Astrocyte of the cerebellum (primary cell): ENCODE results near the gene SPRYD4.

Experiments used
- DNase-seq: peaks from one replicate; pipeline ENCODE4 v3.0.0-alpha.2; 2011; ENCODE audit warnings: low read depth
- H3K4me3 ChIP-seq: 2 replicates; pipeline ENCODE4 v1.5.1; 2011; ENCODE audit warnings: mild to moderate bottlenecking, low read depth, low read length, moderate library complexity
- in situ Hi-C: cut with HindIII; loops from 2 replicates; pipeline ENCODE4 v1.10.0; 2017; ENCODE audit warnings: low sequenced_read_pairs
- TF ChIP-seq, protein P1 (sequence below): IDR thresholded peaks from 2 replicates; pipeline ENCODE4 v1.5.1; 2012; ENCODE audit warnings: low read length, low read depth, moderate library complexity, mild to moderate bottlenecking; ENCODE audit errors: missing control alignments

Gene SPRYD4

DNA sequence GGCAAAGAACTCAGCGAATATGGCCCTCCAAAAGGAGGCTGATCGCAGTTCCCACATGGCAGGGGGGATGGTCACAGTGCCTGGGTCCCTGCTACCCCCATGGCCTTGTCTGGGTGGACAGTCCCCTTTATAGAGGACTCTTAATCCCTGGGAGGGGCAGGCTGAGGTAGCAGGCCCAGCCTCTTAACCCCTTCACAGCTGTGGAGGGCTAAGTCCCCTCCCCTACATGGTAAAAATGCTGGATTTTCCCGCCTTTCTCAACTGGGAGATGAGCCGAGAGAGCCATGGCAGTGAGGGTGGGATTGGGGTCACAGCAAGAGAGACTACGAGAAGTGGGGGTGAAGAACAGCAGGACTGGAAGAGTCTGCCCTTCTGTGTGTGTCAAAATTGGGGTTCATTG lies 13.8 kb upstream of the SPRYD4 start, which contains the start of gene MIP:
Gene MIP, minus strand, starts transcription at position 101 of the 400 bp plus-strand sequence. Its CDS starts 44 bp downstream, at position 57.
- H3K4me3 ChIP-seq, result no peak within 1 kb of the TSS
- no peak for DNase-seq
- TF ChIP-seq, protein P1, sequence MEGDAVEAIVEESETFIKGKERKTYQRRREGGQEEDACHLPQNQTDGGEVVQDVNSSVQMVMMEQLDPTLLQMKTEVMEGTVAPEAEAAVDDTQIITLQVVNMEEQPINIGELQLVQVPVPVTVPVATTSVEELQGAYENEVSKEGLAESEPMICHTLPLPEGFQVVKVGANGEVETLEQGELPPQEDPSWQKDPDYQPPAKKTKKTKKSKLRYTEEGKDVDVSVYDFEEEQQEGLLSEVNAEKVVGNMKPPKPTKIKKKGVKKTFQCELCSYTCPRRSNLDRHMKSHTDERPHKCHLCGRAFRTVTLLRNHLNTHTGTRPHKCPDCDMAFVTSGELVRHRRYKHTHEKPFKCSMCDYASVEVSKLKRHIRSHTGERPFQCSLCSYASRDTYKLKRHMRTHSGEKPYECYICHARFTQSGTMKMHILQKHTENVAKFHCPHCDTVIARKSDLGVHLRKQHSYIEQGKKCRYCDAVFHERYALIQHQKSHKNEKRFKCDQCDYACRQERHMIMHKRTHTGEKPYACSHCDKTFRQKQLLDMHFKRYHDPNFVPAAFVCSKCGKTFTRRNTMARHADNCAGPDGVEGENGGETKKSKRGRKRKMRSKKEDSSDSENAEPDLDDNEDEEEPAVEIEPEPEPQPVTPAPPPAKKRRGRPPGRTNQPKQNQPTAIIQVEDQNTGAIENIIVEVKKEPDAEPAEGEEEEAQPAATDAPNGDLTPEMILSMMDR, result no peak
- in situ Hi-C loops, result loop anchor here (10.0 to 25.0 kb wide), 2 partner anchors 60 to 92 kb away; partner anchors contain the start of genes APOF and STAT2

DNA sequence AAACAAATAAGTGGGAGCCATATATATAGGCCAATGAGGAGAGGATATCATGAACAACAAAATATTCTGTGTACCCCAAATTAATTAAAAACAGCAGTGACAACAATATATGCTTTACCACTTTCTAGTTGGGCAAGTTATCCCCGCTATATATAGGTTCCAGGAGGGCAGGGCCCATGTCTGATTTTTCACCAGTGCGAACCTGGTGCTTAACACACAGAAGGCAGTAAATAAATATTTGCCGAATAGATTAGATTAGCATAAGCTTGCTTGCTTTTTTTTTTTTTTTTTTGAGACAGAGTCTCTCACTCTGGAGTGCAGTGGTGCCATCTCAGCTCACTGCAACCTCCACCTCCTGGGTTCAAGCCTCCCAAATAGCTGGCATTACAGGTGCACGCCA lies 10.6 kb upstream of the SPRYD4 start:
- TF ChIP-seq, protein P1, result no peak

DNA sequence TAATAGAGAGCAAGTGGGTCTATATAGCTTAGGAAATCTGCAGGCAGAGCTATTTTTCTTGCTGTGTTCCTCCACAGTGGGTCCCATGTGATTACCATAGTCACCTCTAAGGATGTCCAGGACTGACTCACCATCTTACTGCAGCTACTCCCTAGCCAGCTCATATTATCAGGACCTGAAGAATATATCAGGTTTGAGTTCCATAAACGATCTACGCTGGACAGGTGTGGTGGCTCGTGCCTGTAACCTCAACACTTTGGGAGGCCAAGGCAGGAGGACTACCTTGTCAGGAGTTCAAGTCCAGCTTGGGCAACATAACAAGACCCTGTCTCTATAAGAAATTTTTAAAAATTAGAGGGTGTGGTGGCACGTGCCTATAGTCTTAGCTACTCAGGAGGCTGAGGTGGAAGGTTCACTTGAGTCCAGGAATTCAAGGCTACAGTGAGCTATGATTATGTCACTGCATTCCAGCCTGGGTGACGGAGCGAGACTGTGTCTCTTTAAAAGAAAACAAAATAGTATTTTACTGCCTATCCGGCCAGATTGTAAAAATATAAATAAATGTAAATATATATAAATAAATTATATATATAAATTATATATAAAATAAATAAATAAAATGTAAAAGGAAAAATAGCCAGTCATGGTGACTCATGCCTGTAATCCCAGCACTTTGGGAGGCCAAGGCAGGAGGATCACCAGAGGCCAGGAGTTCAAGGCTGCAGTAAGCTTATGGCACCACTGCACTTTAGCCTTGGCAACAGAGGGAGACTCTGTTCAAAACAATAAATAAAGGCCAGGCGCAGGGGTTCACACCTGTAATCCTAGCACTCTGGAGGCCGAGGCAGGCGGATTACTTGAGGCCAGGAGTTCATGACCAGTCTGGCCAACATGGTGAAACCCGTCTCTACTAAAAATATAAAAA lies 6.9 kb upstream of the SPRYD4 start:
- no peak overlapping the region for H3K4me3 ChIP-seq
- no peak for DNase-seq
- in situ Hi-C loops, result loop anchor here (25.0 kb wide), 1 partner anchor 99 kb away; the partner anchor contains the start of genes APOF and STAT2
- TF ChIP-seq, protein P1, result no peak

More for the DNA sequence above, 10.6 kb upstream of the SPRYD4 start:
- H3K4me3 ChIP-seq, result no peak overlapping the region
- in situ Hi-C loops, result loop anchor here (10.0 to 25.0 kb wide), 2 partner anchors 57 to 96 kb away; partner anchors contain the start of genes APOF and STAT2
- no peak for DNase-seq

DNA sequence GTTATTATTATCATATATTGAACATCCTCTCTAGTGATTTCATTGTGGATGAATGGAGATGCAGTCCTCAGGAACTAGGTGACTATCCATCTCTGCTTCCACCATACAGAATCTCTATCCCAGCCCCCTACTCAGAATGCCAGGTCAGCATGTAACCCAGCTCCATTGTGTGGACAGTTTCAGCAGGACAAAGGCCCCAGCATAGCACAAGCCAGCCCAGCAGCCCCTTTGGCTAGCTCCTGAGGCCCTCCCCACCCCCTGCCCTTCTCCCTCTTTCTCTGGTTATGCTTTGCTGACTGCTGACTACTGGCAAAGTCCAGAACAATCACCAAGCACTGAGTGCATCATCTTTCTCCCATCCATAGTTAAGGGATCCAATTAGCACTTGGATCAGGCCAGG lies 5.8 kb upstream of the SPRYD4 start:
- in situ Hi-C loops, result loop anchor here (25.0 kb wide), 1 partner anchor 100 kb away; the partner anchor contains the start of genes APOF and STAT2
- DNase-seq, result no peak
- no peak overlapping the region for H3K4me3 ChIP-seq
- TF ChIP-seq, protein P1, result no peak

DNA sequence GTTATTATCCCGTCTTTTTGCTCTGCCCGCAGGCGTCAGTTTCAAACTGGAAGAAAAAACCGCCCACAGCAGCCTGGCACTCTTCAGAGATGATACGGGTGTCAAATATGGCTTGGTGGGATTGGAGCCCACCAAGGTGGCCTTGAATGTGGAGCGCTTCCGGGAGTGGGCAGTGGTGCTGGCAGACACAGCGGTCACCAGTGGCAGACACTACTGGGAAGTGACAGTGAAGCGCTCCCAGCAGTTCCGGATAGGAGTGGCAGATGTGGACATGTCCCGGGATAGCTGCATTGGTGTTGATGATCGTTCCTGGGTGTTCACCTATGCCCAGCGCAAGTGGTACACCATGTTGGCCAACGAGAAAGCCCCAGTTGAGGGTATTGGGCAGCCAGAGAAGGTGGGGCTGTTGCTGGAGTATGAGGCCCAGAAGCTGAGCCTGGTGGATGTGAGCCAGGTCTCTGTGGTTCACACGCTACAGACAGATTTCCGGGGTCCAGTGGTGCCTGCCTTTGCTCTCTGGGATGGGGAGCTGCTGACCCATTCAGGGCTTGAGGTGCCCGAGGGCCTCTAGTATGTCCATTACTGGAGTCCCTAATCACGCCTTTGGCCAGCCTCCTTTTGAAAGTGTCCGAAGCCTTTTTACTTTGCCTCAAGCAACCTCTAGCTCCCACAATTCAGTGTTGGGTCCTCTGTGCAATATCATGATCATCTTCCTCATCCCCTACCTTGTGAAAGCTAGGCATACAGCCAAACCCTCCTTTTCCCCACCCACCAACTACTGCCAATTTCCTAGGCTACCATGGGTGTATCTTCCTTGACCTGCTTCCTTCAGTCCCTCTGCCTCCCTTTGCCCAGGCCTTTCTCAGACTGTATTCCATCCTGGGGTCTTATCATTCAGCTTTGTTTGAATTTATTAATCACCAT lies 891 bp downstream of the SPRYD4 start:
- H3K4me3 ChIP-seq, result peak overlapping the region; percentile 99
- no peak for DNase-seq
- TF ChIP-seq, protein P1, result no peak
- in situ Hi-C loops, result loop anchor here (25.0 kb wide), 1 partner anchor 107 kb away; the partner anchor contains the start of genes APOF and STAT2

DNA sequence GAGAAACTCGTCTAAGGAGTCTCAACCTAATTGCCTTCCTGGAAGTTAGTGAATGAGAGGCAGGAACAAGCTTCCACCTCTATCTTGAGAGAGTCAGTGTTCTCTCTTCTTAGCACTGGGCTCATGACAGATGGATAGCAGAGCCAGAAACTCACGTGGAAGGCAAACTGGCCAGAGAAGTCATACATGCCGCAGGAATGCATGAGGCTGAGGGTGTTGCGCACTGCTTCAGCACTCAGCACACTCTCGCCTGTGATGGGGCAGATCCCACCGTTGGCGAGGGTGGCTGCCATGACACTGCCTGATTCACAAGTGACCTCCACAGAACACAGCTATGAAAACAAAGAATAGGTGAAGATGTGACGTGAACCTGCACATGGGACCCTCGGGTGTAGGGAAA lies 6.0 kb downstream of the SPRYD4 start:
- in situ Hi-C loops, result loop anchor here (25.0 kb wide), 1 partner anchor 112 kb away; the partner anchor contains the start of genes APOF and STAT2

More for the DNA sequence above, 6.0 kb downstream of the SPRYD4 start:
- TF ChIP-seq, protein P1, result no peak
- H3K4me3 ChIP-seq, result no peak overlapping the region
- no peak for DNase-seq
